KG1 (cell line): ENCODE measurements around the gene GDF11.
A peak's percentile ranks its signal among the peaks of the same experiment; 100 is the strongest.

ENCODE experiments used
- DNase-seq: peaks from one replicate; lab custom pipeline; 2025; lab: John Stamatoyannopoulos, UW

Gene GDF11

GRCh38 chr12:55707219-55707671 lies 35.7 kb upstream of the GDF11 start:
- no peak for DNase-seq

GRCh38 chr12:55707841-55708694 lies 34.9 kb upstream of the GDF11 start, which contains the start of gene ITGA7:
ITGA7 (minus strand) TSS chr12:55707904; CDS start chr12:55707682, 222 bp downstream.
- no peak for DNase-seq

GRCh38 chr12:55708695-55709233 lies 34.2 kb upstream of the GDF11 start:
- DNase-seq, result no peak

- DNase-seq, result no peak
Measured at GRCh38 chr12:55711786-55712553, 31.0 kb upstream of the GDF11 start.

- DNase-seq, result no peak
Measured at GRCh38 chr12:55712700-55713415, 30.1 kb upstream of the GDF11 start.

- no peak for DNase-seq
Measured at GRCh38 chr12:55713721-55714120, 29.2 kb upstream of the GDF11 start.

- DNase-seq, result no peak
Measured at GRCh38 chr12:55715169-55715764, 27.7 kb upstream of the GDF11 start.

- peak; percentile 35 for DNase-seq
Measured at GRCh38 chr12:55715833-55716581, 26.9 kb upstream of the GDF11 start, which contains the start of gene BLOC1S1. BLOC1S1 (plus strand) TSS chr12:55716046; CDS start chr12:55716052, 6 bp downstream.

GRCh38 chr12:55716582-55716957 lies 26.4 kb upstream of the GDF11 start:
- no peak for DNase-seq

GRCh38 chr12:55717011-55718007 lies 25.6 kb upstream of the GDF11 start:
- DNase-seq, result no peak

- DNase-seq, result no peak
Measured at GRCh38 chr12:55718015-55718414, 24.9 kb upstream of the GDF11 start.

- DNase-seq, result no peak
Measured at GRCh38 chr12:55718624-55719275, 24.2 kb upstream of the GDF11 start.

GRCh38 chr12:55719371-55719770 lies 23.6 kb upstream of the GDF11 start:
- no peak for DNase-seq

GRCh38 chr12:55720071-55720564 lies 22.8 kb upstream of the GDF11 start, which contains the start of gene RDH5:
RDH5 (plus strand) TSS chr12:55720393; CDS start chr12:55721185, 792 bp downstream.
- DNase-seq, result no peak

- DNase-seq, result no peak
Measured at GRCh38 chr12:55720894-55721444, 22.0 kb upstream of the GDF11 start.

- no peak for DNase-seq
Measured at GRCh38 chr12:55721601-55722213, 21.2 kb upstream of the GDF11 start.

GRCh38 chr12:55722948-55723347 lies 20.0 kb upstream of the GDF11 start:
- DNase-seq, result no peak
